Colonic mucosa (tissue), 4 donors: ENCODE measurements around the gene NQO2. TPM values are rescaled to one million over a fixed set of nuclear protein-coding genes. Genes with fewer than 3 reads are reported as not detected.
"Not testable (repeated sequence)": the region's sequence is repeated elsewhere in the genome, so short reads cannot be mapped to it uniquely, and the experiment has no call there.

ENCODE experiments used
- DNase-seq: peaks from one replicate; pipeline ENCODE4 v3.0.0-alpha.2; 2020
- H3K27ac ChIP-seq: fragments of 200-600 bp; one replicate; pipeline ENCODE4 v1.8.0; 2021
- H3K27me3 ChIP-seq: fragments of 200-600 bp; one replicate; pipeline ENCODE4 v1.8.0; 2021
- H3K36me3 ChIP-seq: fragments of 200-600 bp; one replicate; pipeline ENCODE4 v1.8.0; 2021
- H3K4me1 ChIP-seq: fragments of 200-600 bp; one replicate; pipeline ENCODE4 v1.8.0; 2021; ENCODE audit warnings: mild to moderate bottlenecking
- H3K4me3 ChIP-seq: fragments of 200-600 bp; one replicate; pipeline ENCODE4 v1.8.0; 2021
- H3K9ac ChIP-seq, 2 donors: one replicate each; pipeline ENCODE4 v1.7.0; 2013; ENCODE audit warnings: control low read depth in 2 of 2, low read depth in 2 of 2, low read length in 2 of 2
- H3K9me3 ChIP-seq: fragments of 200-600 bp; one replicate; pipeline ENCODE4 v1.8.0; 2021
- intact Hi-C: fragments of 100-400 bp; cut with DNase I; formaldehyde crosslinking; loops from one replicate; pipeline ENCODE4 v1.14.1; 2022
- total RNA-seq, 2 donors: library from RNA; stranded (reverse); fragmentation: NEBNext Ultra II Directional in 1 of 2; extraction: Animal tissue kit (Norgen Biotek cat#: 25700) in 1 of 2; gene quantifications; one replicate each; pipeline ENCODE4 v1.2.1, GENCODE V29; 2021
- TF ChIP-seq, protein P1 (sequence below): fragments of 200-600 bp; IDR thresholded peaks from one replicate; pipeline ENCODE4 v1.8.0; 2022; ENCODE audit warnings: antibody characterized with exemption, mild to moderate bottlenecking
- donor health status: healthy.
- donor health status: DM: no; HTN: no; CAD: no.
- donor health status: DM: no; HTN: no; CAD: no.

The NQO2 gene
- total RNA-seq, 2 donors from 2014 or later = 14.1 to 19.0 TPM

DNA sequence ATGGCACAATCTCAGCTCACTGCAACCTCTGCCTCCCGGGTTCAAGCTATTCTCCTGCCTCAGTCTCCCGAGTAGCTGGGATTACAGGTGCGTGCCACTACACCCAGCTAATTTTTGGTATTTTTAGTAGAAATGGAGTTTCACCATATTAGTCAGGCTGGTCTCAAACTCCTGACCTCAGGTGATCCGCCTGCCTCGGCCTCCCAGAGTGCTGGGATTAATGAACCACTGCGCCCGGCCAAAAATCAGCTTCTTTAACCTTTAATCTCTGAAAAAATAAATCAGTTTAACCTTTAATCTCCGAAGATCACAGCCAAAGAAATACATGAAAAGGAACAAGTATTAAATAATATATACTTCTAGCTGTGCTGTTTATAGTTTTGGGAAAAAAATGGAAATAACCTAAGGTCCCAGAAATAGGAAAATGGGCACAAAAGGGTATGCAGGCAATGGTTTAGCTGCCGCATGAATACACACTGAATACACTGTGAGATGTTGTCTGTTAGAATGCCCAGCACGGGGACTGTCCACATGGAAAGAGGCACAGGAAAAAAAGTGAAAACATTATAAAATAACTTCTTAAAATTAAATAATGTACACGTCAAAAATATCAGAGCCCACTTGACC is 1.6 kb downstream of the NQO2 start:
- no peak overlapping the region for H3K4me3 ChIP-seq
- H3K9me3 ChIP-seq = no peaks in the 10 kb centered on the region
- TF ChIP-seq, protein P1, sequence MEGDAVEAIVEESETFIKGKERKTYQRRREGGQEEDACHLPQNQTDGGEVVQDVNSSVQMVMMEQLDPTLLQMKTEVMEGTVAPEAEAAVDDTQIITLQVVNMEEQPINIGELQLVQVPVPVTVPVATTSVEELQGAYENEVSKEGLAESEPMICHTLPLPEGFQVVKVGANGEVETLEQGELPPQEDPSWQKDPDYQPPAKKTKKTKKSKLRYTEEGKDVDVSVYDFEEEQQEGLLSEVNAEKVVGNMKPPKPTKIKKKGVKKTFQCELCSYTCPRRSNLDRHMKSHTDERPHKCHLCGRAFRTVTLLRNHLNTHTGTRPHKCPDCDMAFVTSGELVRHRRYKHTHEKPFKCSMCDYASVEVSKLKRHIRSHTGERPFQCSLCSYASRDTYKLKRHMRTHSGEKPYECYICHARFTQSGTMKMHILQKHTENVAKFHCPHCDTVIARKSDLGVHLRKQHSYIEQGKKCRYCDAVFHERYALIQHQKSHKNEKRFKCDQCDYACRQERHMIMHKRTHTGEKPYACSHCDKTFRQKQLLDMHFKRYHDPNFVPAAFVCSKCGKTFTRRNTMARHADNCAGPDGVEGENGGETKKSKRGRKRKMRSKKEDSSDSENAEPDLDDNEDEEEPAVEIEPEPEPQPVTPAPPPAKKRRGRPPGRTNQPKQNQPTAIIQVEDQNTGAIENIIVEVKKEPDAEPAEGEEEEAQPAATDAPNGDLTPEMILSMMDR = no peak
- no peak overlapping the region for H3K9ac ChIP-seq
- no peak overlapping the region for H3K27ac ChIP-seq
- no peaks in the 10 kb centered on the region for H3K36me3 ChIP-seq
- H3K4me1 ChIP-seq = peaks cover 5% of the 10 kb centered on the region
- no peaks in the 10 kb centered on the region for H3K27me3 ChIP-seq
- intact Hi-C loops = no loop called here
- no peak for DNase-seq

DNA sequence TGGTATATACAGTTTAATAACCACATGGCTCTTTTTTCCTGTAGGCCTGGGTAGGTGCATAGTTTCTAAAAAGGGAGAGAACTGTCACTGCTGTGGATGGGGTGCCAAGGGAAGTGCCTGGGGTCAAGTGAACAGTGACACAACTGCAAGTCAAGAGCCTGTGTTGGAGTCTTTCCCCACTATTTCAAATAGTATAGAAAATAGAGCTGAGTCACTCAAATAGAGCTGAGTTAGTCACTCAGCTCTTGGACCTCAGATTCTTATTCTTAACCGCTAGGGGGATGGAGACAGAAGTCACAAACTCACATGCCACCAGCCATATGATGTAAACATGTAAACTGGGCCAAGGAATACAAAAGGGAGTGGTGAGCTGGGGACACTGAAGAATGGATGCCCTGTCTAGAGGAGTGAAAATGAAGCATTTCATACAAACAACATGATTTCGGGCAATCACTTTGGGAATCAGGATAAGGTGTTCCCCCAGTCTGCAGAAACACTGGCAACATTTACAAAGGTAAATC is 2.1 kb downstream of the NQO2 start:
- H3K4me1 ChIP-seq = peaks cover 5% of the 10 kb centered on the region
- H3K27ac ChIP-seq = no peak overlapping the region
- TF ChIP-seq, protein P1 = peak; percentile 42
- intact Hi-C loops = no loop called here
- H3K27me3 ChIP-seq = no peaks in the 10 kb centered on the region
- no peak overlapping the region for H3K4me3 ChIP-seq
- no peak overlapping the region for H3K9ac ChIP-seq
- H3K36me3 ChIP-seq = no peaks in the 10 kb centered on the region
- no peaks in the 10 kb centered on the region for H3K9me3 ChIP-seq
- no peak for DNase-seq

DNA sequence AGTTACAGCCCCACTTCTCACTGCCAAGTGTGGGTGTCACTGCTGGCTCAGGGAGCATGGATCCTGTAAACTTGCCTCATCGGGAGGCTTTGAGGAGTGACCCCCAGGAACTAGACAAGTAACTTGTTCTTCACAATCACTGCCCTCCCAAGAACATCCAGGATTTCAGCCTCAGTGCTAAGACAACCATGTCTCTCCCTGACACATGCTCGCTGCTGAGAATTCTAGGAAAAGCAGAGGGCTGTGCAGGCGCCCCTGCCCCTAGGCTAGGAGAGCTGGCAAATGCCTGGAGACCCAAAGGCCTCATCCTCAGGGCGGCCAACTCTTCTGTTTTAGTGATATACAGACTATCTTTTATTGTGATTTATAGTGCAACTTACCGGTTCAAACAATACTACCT is 3.5 kb downstream of the NQO2 start:
- H3K4me3 ChIP-seq, H3K4me1 ChIP-seq, H3K9ac ChIP-seq, intact Hi-C loops, H3K36me3 ChIP-seq, H3K27ac ChIP-seq, H3K9me3 ChIP-seq, DNase-seq, H3K27me3 ChIP-seq: not testable (repeated sequence)

DNA sequence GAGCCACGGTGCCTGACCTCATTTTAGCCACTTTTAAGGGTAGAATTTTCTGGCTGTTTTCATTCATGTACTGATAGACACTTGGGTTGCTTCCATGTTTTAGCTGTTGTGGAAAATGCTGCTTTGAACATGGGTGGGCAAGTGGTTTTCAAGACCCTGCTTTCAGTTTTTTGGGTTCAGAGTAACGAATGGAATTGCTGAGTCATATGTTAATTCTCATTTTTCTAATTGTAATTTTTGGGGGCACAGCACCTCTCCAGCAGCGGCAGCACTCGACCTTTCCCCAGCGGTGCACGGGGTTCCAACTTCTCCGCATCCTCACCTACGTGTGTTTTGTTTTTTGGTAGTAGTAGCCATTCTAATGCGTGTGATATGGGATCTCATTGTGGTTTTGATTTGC is 5.4 kb downstream of the NQO2 start:
- H3K4me1 ChIP-seq = no peaks in the 10 kb centered on the region
- H3K36me3 ChIP-seq = no peaks in the 10 kb centered on the region
- DNase-seq = no peak
- H3K27ac ChIP-seq = no peak overlapping the region
- H3K27me3 ChIP-seq = no peaks in the 10 kb centered on the region
- no peak overlapping the region for H3K9ac ChIP-seq
- H3K4me3 ChIP-seq = no peak overlapping the region
- intact Hi-C loops = no loop called here
- H3K9me3 ChIP-seq = no peaks in the 10 kb centered on the region
- TF ChIP-seq, protein P1 = no peak

DNA sequence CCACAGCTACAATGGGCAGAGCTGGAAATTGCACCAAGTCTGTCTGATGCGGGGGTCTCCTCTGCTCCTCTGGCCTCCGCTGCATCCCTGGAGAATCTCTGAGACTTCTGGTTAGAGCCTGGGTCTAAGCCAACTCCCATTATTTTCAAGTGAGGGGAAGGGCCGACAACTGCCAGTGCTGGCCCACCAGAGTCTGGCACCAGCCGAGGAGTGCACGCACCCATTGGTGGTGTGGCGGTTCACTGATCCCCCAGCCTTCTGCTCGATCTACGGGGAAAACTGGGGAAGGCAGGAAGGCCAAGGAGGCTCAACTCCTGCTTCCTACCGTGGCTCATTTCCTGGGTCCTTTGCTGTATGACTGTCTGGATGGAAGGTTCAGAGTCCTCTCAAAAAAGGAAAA is 6.2 kb downstream of the NQO2 start:
- Histone ChIP-seq H3K4me1 (no peaks in the 10 kb centered on the region), H3K27me3 (no peaks in the 10 kb centered on the region), H3K36me3 (no peaks in the 10 kb centered on the region), H3K4me3 (no peak overlapping the region), H3K9me3 (no peaks in the 10 kb centered on the region), H3K9ac (no peak overlapping the region), H3K27ac (no peak overlapping the region)
- no peak for DNase-seq
- TF ChIP-seq, protein P1 = no peak
- intact Hi-C loops = no loop called here

DNA sequence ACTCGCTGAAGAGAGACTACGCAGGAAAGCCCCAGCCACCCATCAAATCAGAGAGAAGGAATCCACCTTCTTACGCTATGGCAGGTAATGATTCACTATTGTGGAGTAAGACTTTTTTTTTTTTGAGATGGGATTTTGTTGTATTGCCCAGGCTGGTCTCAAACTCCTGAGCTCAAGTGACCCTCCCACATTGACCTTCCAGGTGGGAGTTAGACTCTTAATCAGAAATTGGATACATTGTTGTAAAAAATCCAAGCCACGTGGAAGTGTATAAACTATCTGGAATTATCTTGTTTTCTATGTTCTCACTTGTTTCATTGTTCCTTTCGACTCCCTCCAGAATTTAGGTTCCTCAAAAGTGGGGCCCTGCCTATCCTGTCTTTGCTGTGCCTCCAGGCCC is 6.8 kb downstream of the NQO2 start:
- H3K9ac ChIP-seq = no peak overlapping the region
- no peak for DNase-seq
- no peaks in the 10 kb centered on the region for H3K4me1 ChIP-seq
- H3K27ac ChIP-seq = no peak overlapping the region
- no peaks in the 10 kb centered on the region for H3K27me3 ChIP-seq
- TF ChIP-seq, protein P1 = no peak
- intact Hi-C loops = no loop called here
- no peaks in the 10 kb centered on the region for H3K9me3 ChIP-seq
- no peaks in the 10 kb centered on the region for H3K36me3 ChIP-seq
- no peak overlapping the region for H3K4me3 ChIP-seq
